Activated CD8-positive, alpha-beta memory T cell treated with anti-CD3 and anti-CD28 coated beads for 4 hours (primary cell): ENCODE data around the gene MARCHF11.

Experiments
- DNase-seq, 2 donors: peaks; one replicate each; pipeline ENCODE4 v3.0.0-alpha.2; 2020; ENCODE audit warnings: low read depth in 2 of 2

Gene MARCHF11

GRCh38 chr5:16051246-16051755 lies 128.3 kb downstream of the MARCHF11 start:
- no peak for DNase-seq

- no peak for DNase-seq
Measured at GRCh38 chr5:16050414-16050813, 129.2 kb downstream of the MARCHF11 start.

- DNase-seq, result no peak
Measured at GRCh38 chr5:16049761-16050160, 129.8 kb downstream of the MARCHF11 start.

GRCh38 chr5:16048132-16048531 lies 131.5 kb downstream of the MARCHF11 start:
- no peak for DNase-seq

GRCh38 chr5:16043349-16043965 lies 136.1 kb downstream of the MARCHF11 start:
- no peak for DNase-seq

GRCh38 chr5:16037121-16037845 lies 142.3 kb downstream of the MARCHF11 start:
- no peak for DNase-seq

- DNase-seq, result no peak
Measured at GRCh38 chr5:16034319-16035001, 145.1 kb downstream of the MARCHF11 start.

- no peak for DNase-seq
Measured at GRCh38 chr5:16033187-16033925, 146.2 kb downstream of the MARCHF11 start.

GRCh38 chr5:16028708-16029107 lies 150.9 kb downstream of the MARCHF11 start:
- no peak for DNase-seq

GRCh38 chr5:16025681-16026080 lies 153.9 kb downstream of the MARCHF11 start:
- DNase-seq, result no peak

- no peak for DNase-seq
Measured at GRCh38 chr5:16018970-16019369, 160.6 kb downstream of the MARCHF11 start.

- no peak for DNase-seq
Measured at GRCh38 chr5:16017720-16018119, 161.9 kb downstream of the MARCHF11 start.
